HUES48 (cell line): ENCODE measurements around the gene THEM4.
"Not testable (repeated sequence)": the region's sequence is repeated elsewhere in the genome, so short reads cannot be mapped to it uniquely, and the experiment has no call there.

ENCODE experiments used
- H3K27ac ChIP-seq: one replicate; pipeline ENCODE4 v1.7.0; 2013; ENCODE audit warnings: low read depth, low read length, inconsistent platforms
- H3K27me3 ChIP-seq: 2 replicates; pipeline ENCODE4 v1.6.1; 2013; ENCODE audit warnings: mild to moderate bottlenecking, low read length; ENCODE audit not compliant: control insufficient read depth, insufficient read depth
- H3K36me3 ChIP-seq: 2 replicates; pipeline ENCODE4 v1.6.1; 2013; ENCODE audit warnings: low read length; ENCODE audit not compliant: control insufficient read depth, insufficient read depth
- H3K4me1 ChIP-seq: 2 replicates; pipeline ENCODE4 v1.6.1; 2013; ENCODE audit warnings: mild to moderate bottlenecking, low read length; ENCODE audit not compliant: control insufficient read depth, insufficient read depth
- H3K4me3 ChIP-seq: 2 replicates; pipeline ENCODE4 v1.5.1; 2013; ENCODE audit warnings: mild to moderate bottlenecking, low read depth, low read length
- H3K9ac ChIP-seq: 2 replicates; pipeline ENCODE4 v1.6.1; 2013; ENCODE audit warnings: mild to moderate bottlenecking, low read depth, low read length, moderate library complexity
- H3K9me3 ChIP-seq: 2 replicates; pipeline ENCODE4 v1.6.1; 2013; ENCODE audit warnings: low read length; ENCODE audit not compliant: control insufficient read depth, insufficient read depth

Gene THEM4

GRCh38 chr1:151875419-151876097 is 33.8 kb downstream of the THEM4 start:
- Histone ChIP-seq H3K4me1 (0 out of 2 replicates have a peak, but pooled peaks cover 7% of the 10 kb centered on the region), H3K9me3 (no peaks in the 10 kb centered on the region), H3K36me3 (no peaks in the 10 kb centered on the region), H3K9ac (no peak overlapping the region), H3K27ac (no peak overlapping the region), H3K4me3 (no peak overlapping the region), H3K27me3 (no peaks in the 10 kb centered on the region)

GRCh38 chr1:151872776-151873175 is 36.5 kb downstream of the THEM4 start:
- H3K9ac ChIP-seq, H3K27me3 ChIP-seq, H3K4me1 ChIP-seq, H3K4me3 ChIP-seq, H3K9me3 ChIP-seq, H3K36me3 ChIP-seq: not testable (repeated sequence)
- H3K27ac ChIP-seq = peak overlapping the region; percentile 45

GRCh38 chr1:151871284-151872030 is 37.9 kb downstream of the THEM4 start:
- Histone ChIP-seq H3K4me3 (no peak overlapping the region), H3K36me3 (no peaks in the 10 kb centered on the region), H3K4me1 (0 out of 2 replicates have a peak, but pooled peaks cover 7% of the 10 kb centered on the region), H3K27me3 (no peaks in the 10 kb centered on the region; the same call in 1 of the 2 replicates), H3K9me3 (no peaks in the 10 kb centered on the region), H3K27ac (no peak overlapping the region), H3K9ac (no peak overlapping the region)

GRCh38 chr1:151868486-151868885 is 40.8 kb downstream of the THEM4 start:
- H3K27ac ChIP-seq = no peak overlapping the region
- peaks cover 16% of the 10 kb centered on the region for H3K27me3 ChIP-seq

GRCh38 chr1:151867765-151868411 is 41.4 kb downstream of the THEM4 start:
- Histone ChIP-seq H3K4me3 (no peak overlapping the region), H3K27ac (no peak overlapping the region)

More at GRCh38 chr1:151868486-151868885, 40.8 kb downstream of the THEM4 start:
- 0 out of 2 replicates have a peak, but pooled peaks cover 7% of the 10 kb centered on the region for H3K4me1 ChIP-seq
- H3K9ac ChIP-seq = no peak overlapping the region
- H3K4me3 ChIP-seq = no peak overlapping the region
- H3K36me3 ChIP-seq = no peaks in the 10 kb centered on the region
- no peaks in the 10 kb centered on the region for H3K9me3 ChIP-seq

GRCh38 chr1:151867321-151867720 is 42.0 kb downstream of the THEM4 start:
- no peak overlapping the region for H3K27ac ChIP-seq
- peaks cover 28% of the 10 kb centered on the region for H3K27me3 ChIP-seq
- no peak overlapping the region for H3K9ac ChIP-seq
- H3K4me3 ChIP-seq = no peak overlapping the region
- H3K9me3 ChIP-seq = no peaks in the 10 kb centered on the region
- no peaks in the 10 kb centered on the region for H3K36me3 ChIP-seq
- 0 out of 2 replicates have a peak, but pooled peaks cover under 1% of the 10 kb centered on the region for H3K4me1 ChIP-seq

More at GRCh38 chr1:151867765-151868411, 41.4 kb downstream of the THEM4 start:
- H3K4me1 ChIP-seq = 0 out of 2 replicates have a peak, but pooled peaks cover 6% of the 10 kb centered on the region
- H3K9ac ChIP-seq = no peak overlapping the region
- peaks cover 22% of the 10 kb centered on the region for H3K27me3 ChIP-seq
- H3K9me3 ChIP-seq = no peaks in the 10 kb centered on the region
- no peaks in the 10 kb centered on the region for H3K36me3 ChIP-seq

- H3K27me3 ChIP-seq = peaks cover 55% of the 10 kb centered on the region
- no peaks in the 10 kb centered on the region for H3K9me3 ChIP-seq
- no peak overlapping the region for H3K9ac ChIP-seq
- no peak overlapping the region for H3K4me3 ChIP-seq
- H3K4me1 ChIP-seq = peaks cover 18% of the 10 kb centered on the region
- H3K27ac ChIP-seq = no peak overlapping the region
- no peaks in the 10 kb centered on the region for H3K36me3 ChIP-seq
These were observed 44.9 kb downstream of the THEM4 start for GRCh38 chr1:151864411-151864810.

- Histone ChIP-seq H3K4me1 (peaks cover 18% of the 10 kb centered on the region), H3K36me3 (no peaks in the 10 kb centered on the region), H3K27me3 (peaks cover 73% of the 10 kb centered on the region), H3K9me3 (no peaks in the 10 kb centered on the region), H3K4me3 (no peak overlapping the region), H3K9ac (no peak overlapping the region), H3K27ac (no peak overlapping the region)
These were observed 46.7 kb downstream of the THEM4 start for GRCh38 chr1:151862604-151863003.

GRCh38 chr1:151860504-151861187 is 48.7 kb downstream of the THEM4 start:
- no peak overlapping the region for H3K4me3 ChIP-seq
- H3K27me3 ChIP-seq = peaks cover 79% of the 10 kb centered on the region
- no peak overlapping the region for H3K27ac ChIP-seq
- peaks cover 18% of the 10 kb centered on the region for H3K4me1 ChIP-seq
- no peaks in the 10 kb centered on the region for H3K9me3 ChIP-seq
- no peaks in the 10 kb centered on the region for H3K36me3 ChIP-seq
- H3K9ac ChIP-seq = no peak overlapping the region

GRCh38 chr1:151859891-151860293 is 49.4 kb downstream of the THEM4 start:
- peaks cover 18% of the 10 kb centered on the region for H3K4me1 ChIP-seq
- no peaks in the 10 kb centered on the region for H3K36me3 ChIP-seq
- H3K9me3 ChIP-seq = no peaks in the 10 kb centered on the region
- no peak overlapping the region for H3K9ac ChIP-seq
- H3K27me3 ChIP-seq = peaks cover 77% of the 10 kb centered on the region
- H3K27ac ChIP-seq = no peak overlapping the region
- no peak overlapping the region for H3K4me3 ChIP-seq
